ENCODE measurements around the gene NUP153. TPM values are rescaled to one million over a fixed set of nuclear protein-coding genes. Genes with fewer than 3 reads are reported as not detected.

Gene NUP153
- total and polyA plus RNA-seq, 2 donors (not counting 1 experiment from before 2014, with no cell fraction given) = 17.9 to 70.5 TPM

DNA sequence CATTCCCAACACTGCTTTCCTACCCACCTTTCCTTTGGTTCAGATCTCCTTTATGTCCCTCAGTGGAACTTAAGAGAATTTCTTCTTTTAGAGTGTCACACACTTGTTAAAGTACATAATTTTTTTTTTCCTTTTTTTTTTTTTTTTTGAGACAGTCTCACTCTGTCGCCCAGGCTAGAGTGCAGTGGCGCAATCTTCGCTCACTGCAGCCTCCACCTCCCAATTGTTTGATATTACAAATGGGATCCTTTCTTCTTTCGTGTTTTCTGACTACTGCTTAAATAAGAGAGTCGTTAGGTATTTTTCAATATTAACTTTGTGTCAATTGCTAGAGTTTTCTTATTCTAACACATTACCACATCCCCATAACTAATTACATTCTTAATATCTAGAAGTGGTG, 29.1 kb downstream of the NUP153 start:
- no peak overlapping the region for H3K27ac Mint-ChIP-seq
- ChIA-PET CTCF (no interaction called here), POLR2A (no interaction called here)
- peaks cover 83% of the 10 kb centered on the region for H4K20me1 ChIP-seq (ENCODE audit: control insufficient read depth, insufficient read depth, low read length, poor library complexity, severe bottlenecking)
- H3K9me3 Mint-ChIP-seq (ENCODE audit: insufficient read depth) = no peaks in the 10 kb centered on the region
- no peaks in the 10 kb centered on the region for H3K4me1 ChIP-seq (ENCODE audit: control insufficient read depth in 2 of 2, insufficient read depth in 2 of 2, low read length in 2 of 2)
- no peak overlapping the region for H2AFZ ChIP-seq (ENCODE audit: insufficient read depth, low read depth, low read length, poor library complexity, severe bottlenecking)
- no CpG with 5 or more reads among the region's 5 CpGs for WGBS (ENCODE audit: insufficient coverage)
- peaks cover 88% of the 10 kb centered on the region for H3K79me2 ChIP-seq (ENCODE audit: control insufficient read depth, insufficient read depth, low read length)
- H3K4me1 Mint-ChIP-seq = peaks cover 39% of the 10 kb centered on the region
- no peaks in the 10 kb centered on the region for H3K27me3 Mint-ChIP-seq
- H3K4me3 Mint-ChIP-seq = no peak overlapping the region
- no peak overlapping the region for H3K4me3 ChIP-seq (ENCODE audit: control extremely low read depth in 1 of 5, extremely low read depth in 1 of 5, insufficient read depth in 1 of 5, low read depth in 2 of 5, low read length in 4 of 5)
- DNase-seq (no peak), ATAC-seq (ENCODE audit: low read depth) (no peak)
- H3K9ac ChIP-seq (ENCODE audit: low read length) = no peak overlapping the region
- H3K4me2 ChIP-seq (replicated peaks; ENCODE audit: low read depth, low read length, poor library complexity, severe bottlenecking) = no peak overlapping the region
- H3K27ac ChIP-seq (ENCODE audit: low read length in 2 of 2) = peak overlapping the region in 1 of 2 donors; percentile 18
- TF ChIP-seq EZH2 (IDR thresholded peaks at IDR 0.05; ENCODE audit: borderline replicate concordance, insufficient read depth, low read depth, low read length, poor library complexity, severe bottlenecking) = no peak
- TF ChIP-seq, protein P1, sequence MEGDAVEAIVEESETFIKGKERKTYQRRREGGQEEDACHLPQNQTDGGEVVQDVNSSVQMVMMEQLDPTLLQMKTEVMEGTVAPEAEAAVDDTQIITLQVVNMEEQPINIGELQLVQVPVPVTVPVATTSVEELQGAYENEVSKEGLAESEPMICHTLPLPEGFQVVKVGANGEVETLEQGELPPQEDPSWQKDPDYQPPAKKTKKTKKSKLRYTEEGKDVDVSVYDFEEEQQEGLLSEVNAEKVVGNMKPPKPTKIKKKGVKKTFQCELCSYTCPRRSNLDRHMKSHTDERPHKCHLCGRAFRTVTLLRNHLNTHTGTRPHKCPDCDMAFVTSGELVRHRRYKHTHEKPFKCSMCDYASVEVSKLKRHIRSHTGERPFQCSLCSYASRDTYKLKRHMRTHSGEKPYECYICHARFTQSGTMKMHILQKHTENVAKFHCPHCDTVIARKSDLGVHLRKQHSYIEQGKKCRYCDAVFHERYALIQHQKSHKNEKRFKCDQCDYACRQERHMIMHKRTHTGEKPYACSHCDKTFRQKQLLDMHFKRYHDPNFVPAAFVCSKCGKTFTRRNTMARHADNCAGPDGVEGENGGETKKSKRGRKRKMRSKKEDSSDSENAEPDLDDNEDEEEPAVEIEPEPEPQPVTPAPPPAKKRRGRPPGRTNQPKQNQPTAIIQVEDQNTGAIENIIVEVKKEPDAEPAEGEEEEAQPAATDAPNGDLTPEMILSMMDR (IDR thresholded peaks at IDR 0.05) = no peak
- intact Hi-C loops (cut with micrococcal nuclease) = loop anchor here (5.0 kb wide), 1 partner anchor 40 kb away; no protein-coding TSS in a partner anchor
- H3K9me3 ChIP-seq (ENCODE audit: control extremely low read depth in 1 of 3, control insufficient read depth in 2 of 3, insufficient read depth in 1 of 3, low read length in 2 of 3) = no peaks in the 10 kb centered on the region
- no peaks in the 10 kb centered on the region for H3K27me3 ChIP-seq (replicated peaks in 1 of 4; ENCODE audit: control extremely low read depth in 1 of 4, control insufficient read depth in 3 of 4, insufficient read depth in 4 of 4, low read length in 3 of 4)
- H3K36me3 ChIP-seq (replicated peaks in 1 of 2; ENCODE audit: control extremely low read depth in 1 of 2, control insufficient read depth in 1 of 2, extremely low read depth in 1 of 2, insufficient read depth in 2 of 2, low read length in 1 of 2) = peaks cover 13 to 40% of the 10 kb centered on the region in 2 experiments

DNA sequence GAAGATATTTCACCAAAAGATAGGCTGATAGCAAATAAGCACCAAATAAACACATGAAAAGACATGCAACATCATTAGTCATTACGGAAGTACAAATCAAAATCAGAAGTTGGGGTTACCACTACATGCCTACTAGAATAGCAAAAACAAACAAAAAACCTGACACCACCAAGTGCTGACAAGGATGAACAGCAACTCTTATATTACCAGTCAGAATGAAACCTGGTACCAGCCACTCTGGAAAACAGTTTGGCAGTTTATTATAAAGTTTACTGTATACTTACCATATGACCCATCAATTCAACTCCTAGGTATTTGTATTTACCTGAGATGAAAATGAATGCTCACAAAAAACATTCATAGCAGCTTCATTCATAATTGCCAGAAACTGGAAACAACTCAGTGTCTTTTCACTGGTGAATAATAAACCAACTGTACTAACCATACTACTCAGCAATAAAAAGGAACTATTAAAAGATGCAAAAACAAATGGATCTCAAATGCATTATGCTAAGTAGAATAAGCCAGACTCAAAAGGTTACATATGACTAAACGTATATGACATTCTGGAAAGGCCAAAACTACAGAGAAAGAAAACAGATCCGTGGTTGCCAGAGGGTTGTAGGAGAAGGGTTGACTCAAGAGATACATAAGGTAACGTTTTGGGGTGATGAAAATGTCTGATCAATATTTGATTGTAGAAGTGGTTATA, 33.0 kb downstream of the NUP153 start:
- Histone ChIP-seq H3K27me3 (replicated peaks in 1 of 4; ENCODE audit: control extremely low read depth in 1 of 4, control insufficient read depth in 3 of 4, insufficient read depth in 4 of 4, low read length in 3 of 4) (no peaks in the 10 kb centered on the region), H3K36me3 (replicated peaks in 1 of 2; ENCODE audit: control extremely low read depth in 1 of 2, control insufficient read depth in 1 of 2, extremely low read depth in 1 of 2, insufficient read depth in 2 of 2, low read length in 1 of 2) (peaks cover 23 to 58% of the 10 kb centered on the region in 2 experiments), H2AFZ (ENCODE audit: insufficient read depth, low read depth, low read length, poor library complexity, severe bottlenecking) (no peak overlapping the region), H3K79me2 (ENCODE audit: control insufficient read depth, insufficient read depth, low read length) (peaks cover 79% of the 10 kb centered on the region), H4K20me1 (ENCODE audit: control insufficient read depth, insufficient read depth, low read length, poor library complexity, severe bottlenecking) (peaks cover 58% of the 10 kb centered on the region), H3K9ac (ENCODE audit: low read length) (no peak overlapping the region), H3K27ac (ENCODE audit: low read length in 2 of 2) (no peak overlapping the region), H3K4me1 (ENCODE audit: control insufficient read depth in 2 of 2, insufficient read depth in 2 of 2, low read length in 2 of 2) (no peaks in the 10 kb centered on the region), H3K4me3 (ENCODE audit: control extremely low read depth in 1 of 5, extremely low read depth in 1 of 5, insufficient read depth in 1 of 5, low read depth in 2 of 5, low read length in 4 of 5) (no peak overlapping the region), H3K9me3 (ENCODE audit: control extremely low read depth in 1 of 3, control insufficient read depth in 2 of 3, insufficient read depth in 1 of 3, low read length in 2 of 3) (no peaks in the 10 kb centered on the region), H3K4me2 (replicated peaks; ENCODE audit: low read depth, low read length, poor library complexity, severe bottlenecking) (no peak overlapping the region)
- no peak overlapping the region for H3K4me3 Mint-ChIP-seq
- ATAC-seq (ENCODE audit: low read depth) (no peak), DNase-seq (no peak)
- intact Hi-C loops (cut with micrococcal nuclease) = no loop called here
- ChIA-PET CTCF (interaction anchor here (0.8 to 1.4 kb wide), 2 partner anchors 30 to 130 kb away, joined by 3 read pairs; no protein-coding TSS in a partner anchor), POLR2A (no interaction called here)
- TF ChIP-seq, protein P1 (IDR thresholded peaks at IDR 0.05) = no peak
- TF ChIP-seq EZH2 (IDR thresholded peaks at IDR 0.05; ENCODE audit: borderline replicate concordance, insufficient read depth, low read depth, low read length, poor library complexity, severe bottlenecking) = no peak
- WGBS (ENCODE audit: insufficient coverage) = 83% methylated on average over 3 of the region's 4 CpGs
- no peaks in the 10 kb centered on the region for H3K9me3 Mint-ChIP-seq (ENCODE audit: insufficient read depth)
- no peak overlapping the region for H3K27ac Mint-ChIP-seq
- H3K27me3 Mint-ChIP-seq = no peaks in the 10 kb centered on the region
- H3K4me1 Mint-ChIP-seq = peaks cover 19% of the 10 kb centered on the region
